Hepatocyte (in vitro differentiated cells): ENCODE measurements around the gene YWHAG.

ENCODE experiments used
- EZH2 ChIP-seq: fragments of 200-600 bp; sonication (generic); IDR thresholded peaks from 2 replicates; pipeline ENCODE4 v1.6.1; 2016; ENCODE audit warnings: antibody characterized with exemption, mild to moderate bottlenecking, borderline replicate concordance
- EZH2phosphoT487 ChIP-seq: fragments of 200-600 bp; sonication (generic); IDR thresholded peaks from one replicate; pipeline ENCODE4 v1.6.1; 2018; ENCODE audit warnings: antibody characterized with exemption, mild to moderate bottlenecking, low read depth, moderate library complexity; ENCODE audit not compliant: unreplicated experiment, severe bottlenecking
- TF ChIP-seq, protein P1 (sequence below): fragments of 200-600 bp; sonication (generic); IDR thresholded peaks from 2 replicates; pipeline ENCODE4 v1.5.1; 2016; ENCODE audit warnings: antibody characterized with exemption, mild to moderate bottlenecking; ENCODE audit not compliant: poor library complexity

DNA sequence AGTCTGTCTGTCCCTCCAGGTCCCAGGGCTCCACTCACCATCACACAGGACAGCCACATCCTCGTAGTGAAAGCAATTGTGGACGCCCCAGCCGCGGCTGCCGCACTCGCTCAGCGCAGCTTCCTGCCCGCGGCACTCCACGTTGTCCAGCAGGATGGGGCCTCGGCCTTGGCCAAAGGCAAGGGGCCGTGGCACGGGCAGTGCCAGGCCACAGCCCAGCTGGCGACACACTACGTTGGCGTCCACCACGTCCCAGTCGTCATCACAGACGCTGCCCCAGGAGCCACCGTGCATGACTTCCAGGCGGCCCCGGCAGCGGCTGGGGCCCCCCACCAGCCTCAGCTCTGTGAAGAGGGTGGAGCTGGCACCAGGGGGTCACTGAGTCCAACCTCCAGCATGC is 41.5 kb upstream of the YWHAG start:
- TF ChIP-seq, protein P1, sequence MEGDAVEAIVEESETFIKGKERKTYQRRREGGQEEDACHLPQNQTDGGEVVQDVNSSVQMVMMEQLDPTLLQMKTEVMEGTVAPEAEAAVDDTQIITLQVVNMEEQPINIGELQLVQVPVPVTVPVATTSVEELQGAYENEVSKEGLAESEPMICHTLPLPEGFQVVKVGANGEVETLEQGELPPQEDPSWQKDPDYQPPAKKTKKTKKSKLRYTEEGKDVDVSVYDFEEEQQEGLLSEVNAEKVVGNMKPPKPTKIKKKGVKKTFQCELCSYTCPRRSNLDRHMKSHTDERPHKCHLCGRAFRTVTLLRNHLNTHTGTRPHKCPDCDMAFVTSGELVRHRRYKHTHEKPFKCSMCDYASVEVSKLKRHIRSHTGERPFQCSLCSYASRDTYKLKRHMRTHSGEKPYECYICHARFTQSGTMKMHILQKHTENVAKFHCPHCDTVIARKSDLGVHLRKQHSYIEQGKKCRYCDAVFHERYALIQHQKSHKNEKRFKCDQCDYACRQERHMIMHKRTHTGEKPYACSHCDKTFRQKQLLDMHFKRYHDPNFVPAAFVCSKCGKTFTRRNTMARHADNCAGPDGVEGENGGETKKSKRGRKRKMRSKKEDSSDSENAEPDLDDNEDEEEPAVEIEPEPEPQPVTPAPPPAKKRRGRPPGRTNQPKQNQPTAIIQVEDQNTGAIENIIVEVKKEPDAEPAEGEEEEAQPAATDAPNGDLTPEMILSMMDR, result no peak
- no peak for TF ChIP-seq EZH2phosphoT487
- TF ChIP-seq EZH2, result no peak
